GM10847 (cell line): Measurements from ENCODE around the gene TMIGD3.

Experiments
- POLR2A ChIP-seq: IDR thresholded peaks from 2 replicates; pipeline ENCODE4 v1.6.1; 2011; ENCODE audit not compliant: insufficient read length; ENCODE audit errors: extremely low read depth

The TMIGD3 gene

GRCh38 chr1:111503585-111504060 is at the start of gene TMIGD3, which contains the start of gene ADORA3:
TSS of gene TMIGD3 (minus strand) at chr1:111503633. CDS start at chr1:111503354, 279 bp downstream.
TSS of gene ADORA3 (minus strand) at chr1:111503633. CDS start at chr1:111503354, 279 bp downstream.
- no peak for TF ChIP-seq POLR2A

DNA sequence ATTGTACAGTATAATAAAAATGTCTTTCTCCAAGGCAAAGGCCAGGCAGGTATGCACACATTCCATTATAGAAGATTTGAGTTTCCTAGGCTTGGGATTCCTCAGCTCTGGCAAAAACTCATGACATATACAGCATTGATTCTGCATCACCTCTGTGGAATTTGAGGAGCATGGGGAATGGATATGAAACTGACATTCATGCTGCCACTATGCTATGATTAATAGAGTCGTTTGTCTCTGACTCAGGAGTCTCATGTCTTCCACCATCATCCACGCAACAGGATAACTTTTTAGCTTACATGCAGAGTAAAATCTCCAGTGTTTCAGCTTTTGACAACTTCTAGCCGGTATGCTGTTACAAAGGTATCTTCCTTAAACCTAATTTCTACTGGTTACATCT is 49.8 kb upstream of the TMIGD3 start:
- TF ChIP-seq POLR2A: no peak

DNA sequence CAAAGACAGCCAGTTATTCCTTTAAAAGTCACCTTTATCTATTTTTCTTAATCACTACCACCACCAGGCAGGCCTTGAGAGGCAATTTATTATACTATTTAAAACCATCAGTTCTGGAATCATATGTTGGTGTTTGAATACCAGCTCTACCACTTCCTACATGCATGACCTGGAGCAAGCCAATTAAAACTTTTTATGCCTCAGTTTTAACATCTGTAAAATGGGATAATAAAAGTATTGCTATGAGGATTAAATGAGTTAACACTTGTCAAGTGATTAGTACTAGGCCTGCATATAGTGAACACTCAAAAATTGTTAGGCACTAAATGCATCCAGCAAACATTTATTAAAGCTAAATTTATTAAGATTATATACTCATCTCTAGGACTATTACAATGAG is 49.2 kb upstream of the TMIGD3 start:
- no peak for TF ChIP-seq POLR2A

GRCh38 chr1:111551623-111552411 is 48.4 kb upstream of the TMIGD3 start:
- TF ChIP-seq POLR2A: no peak

DNA sequence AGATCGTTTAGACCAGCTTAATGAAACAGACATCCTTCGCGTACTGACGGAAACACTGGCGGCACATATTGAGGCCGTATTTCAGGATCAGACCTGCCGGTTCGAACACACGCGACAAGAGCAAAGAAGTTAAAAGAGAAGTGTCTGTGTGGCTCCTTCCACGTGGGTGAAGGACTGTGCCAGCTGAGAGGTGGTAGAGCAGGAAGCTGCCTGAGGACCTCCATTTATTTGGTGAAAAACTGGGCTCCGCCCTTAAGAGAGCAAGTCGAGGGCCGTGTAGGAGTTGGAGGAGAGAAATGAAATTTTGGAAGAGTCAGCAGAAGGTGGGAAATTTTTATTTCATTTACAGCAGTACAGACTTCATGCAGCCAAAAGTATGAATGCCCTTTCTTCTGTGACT is 38.8 kb upstream of the TMIGD3 start:
- TF ChIP-seq POLR2A: no peak

- TF ChIP-seq POLR2A: no peak
These were observed 38.3 kb upstream of the TMIGD3 start for GRCh38 chr1:111541721-111542120.

GRCh38 chr1:111540928-111541327 is 37.5 kb upstream of the TMIGD3 start:
- TF ChIP-seq POLR2A: no peak

- no peak for TF ChIP-seq POLR2A
These were observed 35.1 kb upstream of the TMIGD3 start for GRCh38 chr1:111538343-111539025.

DNA sequence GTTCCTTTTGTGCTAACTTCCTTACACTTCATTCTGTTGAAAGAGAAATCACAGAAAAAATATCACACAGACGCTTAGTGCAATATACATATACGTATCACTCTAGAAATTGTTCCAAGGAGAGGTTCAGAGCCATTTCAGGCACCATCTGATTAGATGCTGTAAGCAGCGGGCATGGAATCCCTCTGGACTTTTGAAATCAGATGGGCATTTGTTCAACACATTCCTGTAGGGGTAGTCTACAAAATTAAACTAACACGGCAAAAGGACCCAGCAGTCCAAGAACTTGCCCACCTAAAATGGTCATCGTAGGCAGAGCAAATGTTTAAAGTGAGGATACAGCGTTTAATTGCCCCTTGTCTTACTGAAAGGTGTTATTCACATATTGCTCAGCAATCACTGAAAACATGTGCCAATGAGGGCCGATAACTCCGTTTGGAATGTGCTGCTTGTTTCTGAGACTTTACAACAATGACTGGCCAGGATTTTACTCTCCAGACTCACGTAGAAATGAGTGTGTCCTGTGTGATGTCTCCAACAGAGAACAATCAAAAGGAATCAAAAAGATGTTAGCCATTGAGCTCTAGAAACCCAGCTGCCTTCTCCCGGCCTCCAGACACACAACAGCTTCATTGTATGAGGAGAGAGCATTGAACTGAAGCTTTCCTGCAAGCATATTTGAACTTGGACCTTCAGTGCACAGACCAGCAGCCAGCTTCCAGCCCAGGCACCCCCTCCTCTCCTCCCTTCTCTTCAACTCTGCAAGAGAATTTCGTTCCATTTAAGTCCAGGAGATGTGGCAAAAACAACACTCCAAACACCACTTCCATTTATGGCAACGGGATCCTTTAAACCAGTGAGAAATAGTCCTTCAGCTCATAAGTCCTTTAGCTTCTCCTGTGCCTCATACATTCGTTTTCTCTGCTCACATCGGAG is 32.1 kb upstream of the TMIGD3 start:
- TF ChIP-seq POLR2A: no peak

GRCh38 chr1:111520053-111520452 is 16.6 kb upstream of the TMIGD3 start:
- TF ChIP-seq POLR2A: no peak

GRCh38 chr1:111517469-111518225 is 14.2 kb upstream of the TMIGD3 start:
- no peak for TF ChIP-seq POLR2A

DNA sequence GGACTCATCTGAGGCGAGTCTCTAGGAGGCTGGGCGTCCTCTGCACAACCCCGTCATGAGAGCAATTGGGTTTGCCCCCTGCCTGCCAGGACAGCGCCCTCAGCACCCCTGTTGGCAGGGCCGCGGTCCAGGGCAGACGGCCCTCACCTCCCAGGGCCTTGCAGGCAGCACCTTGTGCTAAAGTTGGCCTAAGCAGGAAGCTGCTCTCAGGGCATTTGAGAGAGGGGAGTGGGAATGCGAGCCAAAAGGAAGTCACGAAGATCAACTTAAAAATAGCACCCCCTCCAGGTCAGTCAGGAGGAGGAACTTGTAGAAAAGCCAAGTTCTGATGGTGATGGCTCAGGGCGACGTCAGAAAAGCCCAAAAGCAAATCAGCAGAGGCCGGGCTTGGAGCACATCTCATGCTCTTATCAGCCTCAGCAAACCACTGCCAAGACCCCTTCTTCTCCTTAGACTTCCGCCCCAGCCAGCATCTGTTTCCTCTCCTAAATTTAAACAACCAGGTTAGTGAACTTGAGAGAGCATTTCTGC is 12.6 kb upstream of the TMIGD3 start:
- no peak for TF ChIP-seq POLR2A

- no peak for TF ChIP-seq POLR2A
These were observed 12.0 kb upstream of the TMIGD3 start for GRCh38 chr1:111515291-111516004.
